Activated naive CD8-positive, alpha-beta T cell treated with anti-CD3 and anti-CD28 coated beads, Interleukin-2, amount 50 U/mL, for 16 hours (primary cell): ENCODE data around the gene ARHGDIA.
"Not testable (repeated sequence)": the region's sequence is repeated elsewhere in the genome, so short reads cannot be mapped to it uniquely, and the experiment has no call there.

ENCODE experiments used
- DNase-seq: peaks from one replicate; pipeline ENCODE4 v3.0.0-alpha.2; 2020; ENCODE audit warnings: low read depth, low spot score

The ARHGDIA gene

GRCh38 chr17:81843713-81844326, 27.3 kb downstream of the ARHGDIA start:
- DNase-seq, result no peak

GRCh38 chr17:81842725-81843504, 28.2 kb downstream of the ARHGDIA start:
- no peak for DNase-seq

GRCh38 chr17:81842378-81842724, 28.8 kb downstream of the ARHGDIA start:
- no peak for DNase-seq

GRCh38 chr17:81841866-81842265, 29.3 kb downstream of the ARHGDIA start:
- no peak for DNase-seq

- DNase-seq, result no peak
Measured at GRCh38 chr17:81840826-81841778, 30.0 kb downstream of the ARHGDIA start.

- not testable (repeated sequence) for DNase-seq
Measured at GRCh38 chr17:81840059-81840458, 31.1 kb downstream of the ARHGDIA start.

GRCh38 chr17:81839301-81839700, 31.8 kb downstream of the ARHGDIA start:
- no peak for DNase-seq

GRCh38 chr17:81838753-81839255, 32.3 kb downstream of the ARHGDIA start:
- no peak for DNase-seq

GRCh38 chr17:81837641-81838040, 33.5 kb downstream of the ARHGDIA start:
- no peak for DNase-seq

GRCh38 chr17:81834831-81835267, 36.3 kb downstream of the ARHGDIA start, which contains the start of gene PPP1R27:
TSS of gene PPP1R27 (minus strand) at chr17:81835050. CDS start at chr17:81834953, 97 bp downstream.
- DNase-seq, result no peak

GRCh38 chr17:81833921-81834830, 37.0 kb downstream of the ARHGDIA start:
- DNase-seq, result no peak

- peak; percentile 89 for DNase-seq
Measured at GRCh38 chr17:81833160-81833920, 37.8 kb downstream of the ARHGDIA start, which contains the start of gene MCRIP1. TSS of gene MCRIP1 (minus strand) at chr17:81833291. CDS start at chr17:81824506, 8,785 bp downstream.

- no peak for DNase-seq
Measured at GRCh38 chr17:81832608-81833159, 38.5 kb downstream of the ARHGDIA start.

GRCh38 chr17:81831957-81832607, 39.1 kb downstream of the ARHGDIA start:
- peak; percentile 16 for DNase-seq

GRCh38 chr17:81831563-81831956, 39.6 kb downstream of the ARHGDIA start:
- DNase-seq, result no peak

GRCh38 chr17:81829858-81830257, 41.3 kb downstream of the ARHGDIA start:
- DNase-seq, result no peak

GRCh38 chr17:81828656-81829055, 42.5 kb downstream of the ARHGDIA start:
- DNase-seq, result no peak

GRCh38 chr17:81825841-81826466, 45.2 kb downstream of the ARHGDIA start:
- no peak for DNase-seq

- no peak for DNase-seq
Measured at GRCh38 chr17:81824595-81824994, 46.5 kb downstream of the ARHGDIA start.
